Neural progenitor cell (in vitro differentiated cells): ENCODE measurements around the gene HHAT.

Source experiments
- EZH2 ChIP-seq: fragments of 200-600 bp; sonication (generic); IDR thresholded peaks from 2 replicates; pipeline ENCODE4 v1.6.1; 2017; ENCODE audit warnings: antibody characterized with exemption, mild to moderate bottlenecking, moderate library complexity
- EZH2phosphoT487 ChIP-seq: fragments of 200-600 bp; sonication (generic); IDR thresholded peaks from 2 replicates; pipeline ENCODE4 v1.6.1; 2017; ENCODE audit warnings: antibody characterized with exemption

DNA sequence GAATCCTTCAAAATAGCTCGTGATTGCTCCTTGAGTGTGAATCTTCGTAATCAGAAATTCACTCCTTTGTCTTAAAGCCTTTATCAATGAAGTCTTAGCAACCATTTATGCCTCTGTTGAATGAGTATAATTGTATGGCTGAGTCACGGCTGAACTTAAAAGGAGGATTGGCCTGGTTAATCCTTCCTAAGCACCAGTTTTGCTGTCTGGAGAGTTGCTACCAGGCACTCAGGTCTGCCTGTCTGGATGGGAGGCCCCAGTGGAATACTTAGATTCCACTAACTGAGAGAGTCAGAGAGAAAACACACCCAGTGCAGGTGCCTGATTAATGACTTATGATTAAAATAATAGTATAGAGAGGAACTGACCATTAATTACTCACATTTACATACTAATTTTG lies 7.6 kb upstream of the HHAT start:
- TF ChIP-seq EZH2phosphoT487, result no peak
- TF ChIP-seq EZH2, result no peak
